Uterus (tissue), 4 donors: ENCODE measurements around the gene STXBP4. TPM values are rescaled to one million over a fixed set of nuclear protein-coding genes. Genes with fewer than 3 reads are reported as not detected.

ENCODE experiments used
- DNase-seq, 2 donors: peaks; one replicate each; pipeline ENCODE4 v3.0.0-alpha.2; 2019 to 2020
- H3K27ac ChIP-seq, 2 donors: fragments of 200-600 bp; sonication (generic); 1 replicate in 1 of 2; 2 replicates in 1 of 2; pipeline ENCODE4 v1.5.1; 2016 to 2018
- H3K27me3 ChIP-seq, 2 donors: fragments of 200-600 bp; sonication (generic); one replicate each; pipeline ENCODE4 v1.5.1; 2018 to 2019; ENCODE audit warnings: control low read depth in 1 of 2
- H3K36me3 ChIP-seq, 2 donors: fragments of 200-600 bp; sonication (generic); one replicate each; pipeline ENCODE4 v1.5.1; 2019; ENCODE audit warnings: control low read depth in 1 of 2
- H3K4me1 ChIP-seq, 2 donors: fragments of 200-600 bp; sonication (generic); one replicate each; pipeline ENCODE4 v1.5.1; 2018 to 2019; ENCODE audit warnings: control low read depth in 1 of 2
- H3K4me3 ChIP-seq, 2 donors: fragments of 200-600 bp; sonication (generic); 1 replicate in 1 of 2; 2 replicates in 1 of 2; pipeline ENCODE4 v1.5.1; 2018 to 2019; ENCODE audit warnings: mild to moderate bottlenecking in 1 of 2
- H3K9me3 ChIP-seq, 2 donors: fragments of 200-600 bp; sonication (generic); one replicate each; pipeline ENCODE4 v1.5.1; 2019; ENCODE audit warnings: control low read depth in 1 of 2
- POLR2A ChIP-seq, 2 donors: fragments of 450-650 bp; IDR thresholded peaks; one replicate each; pipeline ENCODE4 v1.6.1; 2016; ENCODE audit warnings: antibody characterized with exemption in 2 of 2, mild to moderate bottlenecking in 1 of 2, moderate library complexity in 1 of 2
- intact Hi-C: fragments of 100-400 bp; cut with DNase I; formaldehyde crosslinking; loops from one replicate; pipeline ENCODE4 v1.15.1; 2023; ENCODE audit warnings: low total_unique reads
- total RNA-seq, 4 donors: library from RNA; depleted of rRNA in 3 of 4; stranded (reverse); fragments of >200 nt in 3 of 4; gene quantifications; one replicate each; pipeline versions ENCODE4 v1.1.0 to v1.2.4, GENCODE V29; 2014 to 2023
- TF ChIP-seq, protein P1 (sequence below), 4 experiments: fragments of 200-600 bp in 2 of 4; fragments of 450-650 bp in 2 of 4; sonication (generic) in 2 of 4; IDR thresholded peaks; one replicate each; pipeline ENCODE4 v1.5.1; 2016 to 2019; ENCODE audit warnings: antibody characterized with exemption in 4 of 4, mild to moderate bottlenecking in 2 of 4, moderate library complexity in 1 of 4
- donor health status: DM: yes; HTN: yes; CAD: no.

Gene STXBP4
- total RNA-seq, 4 donors from 2014 or later = 2.8 to 100 (median 20.9) TPM

- Histone ChIP-seq H3K36me3 (no peaks in the 10 kb centered on the region), H3K27ac (no peak overlapping the region), H3K4me3 (no peak overlapping the region), H3K9me3 (no peaks in the 10 kb centered on the region), H3K27me3 (no peaks in the 10 kb centered on the region), H3K4me1 (no peaks in the 10 kb centered on the region)
- no peak for DNase-seq
- intact Hi-C loops = no loop called here
- TF ChIP-seq, protein P1, sequence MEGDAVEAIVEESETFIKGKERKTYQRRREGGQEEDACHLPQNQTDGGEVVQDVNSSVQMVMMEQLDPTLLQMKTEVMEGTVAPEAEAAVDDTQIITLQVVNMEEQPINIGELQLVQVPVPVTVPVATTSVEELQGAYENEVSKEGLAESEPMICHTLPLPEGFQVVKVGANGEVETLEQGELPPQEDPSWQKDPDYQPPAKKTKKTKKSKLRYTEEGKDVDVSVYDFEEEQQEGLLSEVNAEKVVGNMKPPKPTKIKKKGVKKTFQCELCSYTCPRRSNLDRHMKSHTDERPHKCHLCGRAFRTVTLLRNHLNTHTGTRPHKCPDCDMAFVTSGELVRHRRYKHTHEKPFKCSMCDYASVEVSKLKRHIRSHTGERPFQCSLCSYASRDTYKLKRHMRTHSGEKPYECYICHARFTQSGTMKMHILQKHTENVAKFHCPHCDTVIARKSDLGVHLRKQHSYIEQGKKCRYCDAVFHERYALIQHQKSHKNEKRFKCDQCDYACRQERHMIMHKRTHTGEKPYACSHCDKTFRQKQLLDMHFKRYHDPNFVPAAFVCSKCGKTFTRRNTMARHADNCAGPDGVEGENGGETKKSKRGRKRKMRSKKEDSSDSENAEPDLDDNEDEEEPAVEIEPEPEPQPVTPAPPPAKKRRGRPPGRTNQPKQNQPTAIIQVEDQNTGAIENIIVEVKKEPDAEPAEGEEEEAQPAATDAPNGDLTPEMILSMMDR (IDR thresholded peaks at IDR 0.05) = no peak
- no peak for TF ChIP-seq POLR2A (IDR thresholded peaks at IDR 0.05)
These were observed 85.9 kb downstream of the STXBP4 start for GRCh38 chr17:55054429-55054828.

DNA sequence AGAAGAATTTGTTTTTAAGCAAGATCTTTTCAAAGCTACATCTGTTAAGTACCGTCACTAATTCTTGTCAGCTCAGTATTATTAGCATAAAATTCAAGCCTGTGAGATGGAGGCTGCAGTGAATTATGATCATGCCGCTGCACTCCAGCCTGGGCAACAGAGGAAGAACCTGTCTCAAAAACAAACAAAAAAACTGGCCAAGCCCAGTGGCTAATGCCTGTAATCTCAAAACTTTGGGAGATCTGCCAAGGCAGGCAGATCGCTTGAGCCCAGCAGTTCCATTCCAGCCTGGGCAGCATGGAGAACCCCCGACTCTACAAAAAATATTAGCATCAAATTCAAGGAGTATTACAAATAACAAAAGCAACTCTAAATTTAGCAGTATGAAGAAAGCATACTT lies 88.0 kb downstream of the STXBP4 start:
- intact Hi-C loops = no loop called here
- Histone ChIP-seq H3K9me3 (no peaks in the 10 kb centered on the region), H3K27me3 (no peaks in the 10 kb centered on the region), H3K27ac (no peak overlapping the region), H3K4me1 (no peaks in the 10 kb centered on the region), H3K36me3 (no peaks in the 10 kb centered on the region), H3K4me3 (no peak overlapping the region)
- no peak for TF ChIP-seq POLR2A (IDR thresholded peaks at IDR 0.05)
- no peak for DNase-seq

GRCh38 chr17:55057184-55057583 lies 88.6 kb downstream of the STXBP4 start:
- H3K9me3 ChIP-seq = no peaks in the 10 kb centered on the region
- no peaks in the 10 kb centered on the region for H3K36me3 ChIP-seq
- intact Hi-C loops = no loop called here
- TF ChIP-seq, protein P1 (IDR thresholded peaks at IDR 0.05) = no peak
- no peak for TF ChIP-seq POLR2A (IDR thresholded peaks at IDR 0.05)
- DNase-seq = no peak
- no peaks in the 10 kb centered on the region for H3K4me1 ChIP-seq
- H3K27ac ChIP-seq = no peak overlapping the region
- no peak overlapping the region for H3K4me3 ChIP-seq
- H3K27me3 ChIP-seq = no peaks in the 10 kb centered on the region

GRCh38 chr17:55059724-55060123 lies 91.2 kb downstream of the STXBP4 start:
- no peaks in the 10 kb centered on the region for H3K4me1 ChIP-seq
- no peak for DNase-seq
- no peaks in the 10 kb centered on the region for H3K27me3 ChIP-seq
- H3K27ac ChIP-seq = no peak overlapping the region
- intact Hi-C loops = no loop called here
- no peak overlapping the region for H3K4me3 ChIP-seq
- TF ChIP-seq POLR2A (IDR thresholded peaks at IDR 0.05) = no peak
- TF ChIP-seq, protein P1 (IDR thresholded peaks at IDR 0.05) = no peak
- H3K9me3 ChIP-seq = no peaks in the 10 kb centered on the region
- H3K36me3 ChIP-seq = no peaks in the 10 kb centered on the region

- no peaks in the 10 kb centered on the region for H3K4me1 ChIP-seq
- no peak overlapping the region for H3K4me3 ChIP-seq
- H3K36me3 ChIP-seq = no peaks in the 10 kb centered on the region
- no peak overlapping the region for H3K27ac ChIP-seq
- TF ChIP-seq, protein P1 (IDR thresholded peaks at IDR 0.05) = no peak
- no peak for TF ChIP-seq POLR2A (IDR thresholded peaks at IDR 0.05)
- H3K27me3 ChIP-seq = no peaks in the 10 kb centered on the region
- no peak for DNase-seq
- H3K9me3 ChIP-seq = no peaks in the 10 kb centered on the region
- intact Hi-C loops = no loop called here
These were observed 94.4 kb downstream of the STXBP4 start for GRCh38 chr17:55062921-55063320.
